ENCODE data around the gene POTEF. TPM values are rescaled to one million over a fixed set of nuclear protein-coding genes. Genes with fewer than 3 reads are reported as not detected.
"Not testable (repeated sequence)": the region's sequence is repeated elsewhere in the genome, so short reads cannot be mapped to it uniquely, and the experiment has no call there.

The POTEF gene
- total RNA-seq, 3 donors from 2014 or later, result not detected

- not testable (repeated sequence) for H3K27me3 Mint-ChIP-seq (ENCODE audit: low read depth); H3K36me3 Mint-ChIP-seq (ENCODE audit: insufficient read depth); ATAC-seq
Measured at GRCh38 chr2:130102597-130103363, 26.2 kb downstream of the POTEF start.

DNA sequence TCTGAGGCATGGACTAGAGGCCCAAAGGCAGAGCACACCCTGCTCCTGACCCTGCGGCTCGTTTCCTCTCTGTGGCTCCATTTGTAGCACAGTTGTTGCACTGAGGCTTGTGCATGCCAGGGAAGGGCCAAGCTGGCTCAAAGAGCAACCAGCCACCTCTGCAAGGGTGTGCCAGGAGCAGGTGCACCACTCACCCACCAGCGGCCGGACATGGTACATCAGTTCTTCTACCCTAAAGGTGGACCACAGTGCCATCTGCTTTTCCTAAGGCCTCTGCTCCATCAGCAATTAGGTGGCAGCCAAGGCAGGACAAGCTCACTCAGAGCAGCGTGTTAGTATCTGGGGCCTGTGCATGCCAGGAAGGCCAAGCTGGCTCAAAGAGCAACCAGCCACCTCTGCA lies 66.4 kb downstream of the POTEF start:
- not testable (repeated sequence) for H3K9me3 Mint-ChIP-seq; H3K36me3 Mint-ChIP-seq (ENCODE audit: insufficient read depth); DNase-seq; ATAC-seq; H3K27me3 Mint-ChIP-seq (ENCODE audit: low read depth); H3K4me1 Mint-ChIP-seq (ENCODE audit: low read depth); H3K4me3 Mint-ChIP-seq

More at GRCh38 chr2:130102597-130103363, 26.2 kb downstream of the POTEF start:
- DNase-seq; H3K9me3 Mint-ChIP-seq; H3K4me3 Mint-ChIP-seq; H3K4me1 Mint-ChIP-seq (ENCODE audit: low read depth): not testable (repeated sequence)

DNA sequence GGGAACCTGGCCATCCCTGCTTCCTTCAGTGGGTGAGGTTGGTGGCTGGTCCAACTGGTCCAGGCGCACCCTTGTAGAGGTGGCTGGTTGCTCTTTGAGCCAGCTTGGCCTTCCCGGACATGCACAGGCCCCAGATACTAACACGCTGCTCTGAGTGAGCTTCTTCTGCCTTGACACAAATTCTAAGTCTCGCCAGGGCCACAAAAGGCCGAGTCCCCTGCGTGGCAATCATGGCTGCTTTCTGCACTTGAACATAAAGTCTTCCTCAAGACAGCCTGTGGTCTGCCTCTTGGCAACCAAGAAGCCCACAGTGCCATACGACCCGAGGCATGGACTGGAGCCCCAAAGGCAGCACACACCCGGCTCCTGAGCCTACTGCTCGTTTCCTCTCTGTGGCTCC lies 69.0 kb downstream of the POTEF start:
- not testable (repeated sequence) for H3K9me3 Mint-ChIP-seq; ATAC-seq; H3K4me3 Mint-ChIP-seq; DNase-seq; H3K4me1 Mint-ChIP-seq (ENCODE audit: low read depth); H3K36me3 Mint-ChIP-seq (ENCODE audit: insufficient read depth); H3K27me3 Mint-ChIP-seq (ENCODE audit: low read depth)

- H3K27me3 Mint-ChIP-seq (ENCODE audit: low read depth); H3K9me3 Mint-ChIP-seq; ATAC-seq; DNase-seq; H3K36me3 Mint-ChIP-seq (ENCODE audit: insufficient read depth); H3K4me3 Mint-ChIP-seq; H3K4me1 Mint-ChIP-seq (ENCODE audit: low read depth): not testable (repeated sequence)
Measured at GRCh38 chr2:130056336-130056735, 72.7 kb downstream of the POTEF start.

GRCh38 chr2:130053217-130053911 lies 75.7 kb downstream of the POTEF start:
- not testable (repeated sequence) for ATAC-seq, DNase-seq

GRCh38 chr2:130052376-130052775 lies 76.6 kb downstream of the POTEF start:
- not testable (repeated sequence) for H3K9me3 Mint-ChIP-seq; H3K4me3 Mint-ChIP-seq; ATAC-seq; H3K27me3 Mint-ChIP-seq (ENCODE audit: low read depth); H3K36me3 Mint-ChIP-seq (ENCODE audit: insufficient read depth); DNase-seq; H3K4me1 Mint-ChIP-seq (ENCODE audit: low read depth)

More at GRCh38 chr2:130053217-130053911, 75.7 kb downstream of the POTEF start:
- H3K9me3 Mint-ChIP-seq; H3K27me3 Mint-ChIP-seq (ENCODE audit: low read depth); H3K4me3 Mint-ChIP-seq; H3K36me3 Mint-ChIP-seq (ENCODE audit: insufficient read depth); H3K4me1 Mint-ChIP-seq (ENCODE audit: low read depth): not testable (repeated sequence)

DNA sequence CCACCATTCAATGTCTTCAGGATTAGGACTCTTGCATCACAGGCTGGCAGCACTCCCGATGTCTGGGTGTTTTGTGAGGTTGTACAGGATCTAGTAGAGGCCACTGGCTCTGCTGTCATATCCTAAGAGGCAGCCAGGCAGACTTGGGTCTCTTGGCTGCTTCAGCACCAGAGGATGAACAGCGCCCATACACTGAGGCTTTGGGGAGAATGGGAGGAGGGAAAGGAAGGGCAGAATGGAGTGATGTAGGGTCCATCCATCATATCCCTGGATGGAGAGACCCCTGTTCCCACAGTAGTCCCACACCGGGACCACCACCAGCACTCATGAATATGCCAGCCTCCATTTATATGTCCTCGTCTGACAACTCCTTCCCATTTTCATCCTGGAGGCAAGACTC lies 80.6 kb downstream of the POTEF start:
- not testable (repeated sequence) for H3K9me3 Mint-ChIP-seq; ATAC-seq; H3K36me3 Mint-ChIP-seq (ENCODE audit: insufficient read depth); H3K27me3 Mint-ChIP-seq (ENCODE audit: low read depth); H3K4me3 Mint-ChIP-seq; H3K4me1 Mint-ChIP-seq (ENCODE audit: low read depth); DNase-seq

- not testable (repeated sequence) for H3K4me1 Mint-ChIP-seq (ENCODE audit: low read depth); H3K9me3 Mint-ChIP-seq; ATAC-seq; H3K36me3 Mint-ChIP-seq (ENCODE audit: insufficient read depth); DNase-seq; H3K4me3 Mint-ChIP-seq; H3K27me3 Mint-ChIP-seq (ENCODE audit: low read depth)
Measured at GRCh38 chr2:130038265-130038603, 90.8 kb downstream of the POTEF start.

DNA sequence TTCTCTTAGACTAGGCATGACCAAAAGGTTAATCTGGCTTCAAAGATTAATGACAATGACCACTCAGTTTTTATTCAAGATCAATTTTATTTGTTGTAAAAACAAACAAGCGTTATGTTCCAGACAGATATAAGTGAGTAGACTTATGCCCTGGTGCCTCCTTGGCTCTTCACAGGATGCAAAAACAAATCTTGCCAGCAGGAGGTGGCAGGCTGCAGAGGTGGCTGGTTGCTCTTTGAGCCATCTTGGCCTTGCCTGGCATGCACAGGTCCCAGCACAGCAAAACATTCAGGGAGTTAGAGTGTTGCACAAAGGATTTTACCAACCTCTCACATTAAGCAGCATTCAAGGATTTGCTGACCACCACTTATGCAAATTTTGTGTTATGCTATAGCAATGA lies 103.1 kb downstream of the POTEF start:
- not testable (repeated sequence) for DNase-seq, H3K4me3 Mint-ChIP-seq
- peaks cover 14% of the 10 kb centered on the region for H3K27me3 Mint-ChIP-seq (ENCODE audit: low read depth)

More for the DNA sequence above, 103.1 kb downstream of the POTEF start:
- H3K4me1 Mint-ChIP-seq (ENCODE audit: low read depth); H3K36me3 Mint-ChIP-seq (ENCODE audit: insufficient read depth); H3K9me3 Mint-ChIP-seq; ATAC-seq: not testable (repeated sequence)

Other genes starting within 250 kb of the POTEF start
- gene RAB6C, start 149.6 kb downstream of the POTEF start, total RNA-seq, result not detected
- under 1 TPM; 0.23 to 0.43 (median 0.29) TPM for gene CCDC74B, start 15.9 kb upstream of the POTEF start, total RNA-seq
- gene SMPD4, start 52.4 kb upstream of the POTEF start, total RNA-seq, result 100 to 1,000 TPM; 102 to 113 (median 103) TPM
- 100 to 1,000 TPM; 263 to 292 (median 276) TPM for gene MZT2B, start 53.0 kb upstream of the POTEF start, total RNA-seq
- not detected for gene TUBA3E, start 69.2 kb upstream of the POTEF start, total RNA-seq
- gene IMP4, start 213.7 kb upstream of the POTEF start, total RNA-seq, result 100 to 1,000 TPM; 316 to 326 (median 319) TPM
- gene PTPN18, start 226.8 kb upstream of the POTEF start, total RNA-seq, result 10 to 100 TPM; 26.6 to 30.4 (median 30.0) TPM